Stimulated activated naive CD8-positive, alpha-beta T cell treated with anti-CD3 and anti-CD28 coated beads, Interleukin-15, Interleukin-2, amounts not matched to agents 100 ng/mL and 50 ng/mL, for 24 hours (primary cell): Measurements from ENCODE around the gene GZMA.
"Not testable (repeated sequence)": the region's sequence is repeated elsewhere in the genome, so short reads cannot be mapped to it uniquely, and the experiment has no call there.

Source experiments
- H3K27ac Mint-ChIP-seq: one replicate; pipeline ENCODE4 v1.8.0; 2021; ENCODE audit warnings: mild to moderate bottlenecking, mixed read lengths
- H3K27me3 Mint-ChIP-seq: one replicate; pipeline ENCODE4 v1.8.0; 2021; ENCODE audit warnings: mixed read lengths
- H3K36me3 Mint-ChIP-seq: one replicate; pipeline ENCODE4 v1.8.0; 2021; ENCODE audit warnings: low read depth, mixed read lengths
- H3K4me1 Mint-ChIP-seq: one replicate; pipeline ENCODE4 v1.8.0; 2021; ENCODE audit warnings: low read depth, mixed read lengths
- H3K4me3 Mint-ChIP-seq: one replicate; pipeline ENCODE4 v1.8.0; 2021; ENCODE audit warnings: mild to moderate bottlenecking, mixed read lengths
- H3K9me3 Mint-ChIP-seq: one replicate; pipeline ENCODE4 v1.8.0; 2021; ENCODE audit warnings: mixed read lengths

Gene GZMA

DNA sequence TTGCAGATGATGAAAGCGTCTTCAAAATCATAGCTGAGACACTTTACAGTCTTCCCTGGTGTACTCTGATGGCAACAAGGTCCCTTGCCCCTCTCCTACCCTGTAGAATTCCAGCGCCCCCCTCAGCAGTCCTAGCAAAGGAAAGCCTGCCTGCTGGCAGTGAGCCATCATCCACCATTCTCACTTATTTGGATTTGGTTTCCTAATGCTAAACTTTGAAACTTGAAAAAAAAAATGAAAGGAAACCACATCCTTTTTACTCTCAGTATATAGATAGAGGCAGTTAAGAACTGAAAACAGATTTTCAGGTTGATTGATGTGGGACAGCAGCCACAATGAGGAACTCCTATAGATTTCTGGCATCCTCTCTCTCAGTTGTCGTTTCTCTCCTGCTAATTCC, at the start of gene GZMA:
Gene GZMA, plus strand, starts transcription at position 299 of the 400 bp plus-strand sequence. Its CDS starts 37 bp downstream, at position 336.
- Mint-ChIP-seq H3K27me3 (peaks cover 5% of the 10 kb centered on the region), H3K4me3 (peak within 1 kb of the TSS; percentile 79), H3K27ac (peak within 1 kb of the TSS; percentile 61), H3K9me3 (peaks cover 19% of the 10 kb centered on the region), H3K36me3 (peaks cover 23% of the 10 kb centered on the region), H3K4me1 (peaks cover 72% of the 10 kb centered on the region)

DNA sequence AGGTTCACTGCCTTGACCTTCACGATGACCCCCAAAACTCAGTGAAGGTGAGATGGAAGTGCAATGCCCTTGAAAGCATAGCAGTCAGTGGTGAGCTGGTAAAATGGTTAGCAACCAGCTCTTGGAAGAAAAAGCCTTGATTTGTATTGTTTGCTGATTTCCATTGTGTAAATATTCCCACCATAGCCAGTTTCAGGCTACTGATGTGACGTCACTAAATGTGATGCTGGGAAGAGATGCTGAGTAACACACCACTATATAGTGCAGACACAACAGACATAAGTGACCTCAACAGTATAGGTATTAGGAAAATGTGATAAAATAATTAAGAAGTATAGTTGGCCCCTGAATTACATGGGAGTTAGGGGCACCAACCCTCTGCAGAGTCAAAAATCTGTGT, 47.3 kb upstream of the GZMA start:
- Mint-ChIP-seq H3K9me3 (peaks cover 16% of the 10 kb centered on the region), H3K27me3 (no peaks in the 10 kb centered on the region), H3K36me3 (peaks cover 10% of the 10 kb centered on the region), H3K27ac (no peak overlapping the region), H3K4me3 (no peak overlapping the region), H3K4me1 (no peaks in the 10 kb centered on the region)

DNA sequence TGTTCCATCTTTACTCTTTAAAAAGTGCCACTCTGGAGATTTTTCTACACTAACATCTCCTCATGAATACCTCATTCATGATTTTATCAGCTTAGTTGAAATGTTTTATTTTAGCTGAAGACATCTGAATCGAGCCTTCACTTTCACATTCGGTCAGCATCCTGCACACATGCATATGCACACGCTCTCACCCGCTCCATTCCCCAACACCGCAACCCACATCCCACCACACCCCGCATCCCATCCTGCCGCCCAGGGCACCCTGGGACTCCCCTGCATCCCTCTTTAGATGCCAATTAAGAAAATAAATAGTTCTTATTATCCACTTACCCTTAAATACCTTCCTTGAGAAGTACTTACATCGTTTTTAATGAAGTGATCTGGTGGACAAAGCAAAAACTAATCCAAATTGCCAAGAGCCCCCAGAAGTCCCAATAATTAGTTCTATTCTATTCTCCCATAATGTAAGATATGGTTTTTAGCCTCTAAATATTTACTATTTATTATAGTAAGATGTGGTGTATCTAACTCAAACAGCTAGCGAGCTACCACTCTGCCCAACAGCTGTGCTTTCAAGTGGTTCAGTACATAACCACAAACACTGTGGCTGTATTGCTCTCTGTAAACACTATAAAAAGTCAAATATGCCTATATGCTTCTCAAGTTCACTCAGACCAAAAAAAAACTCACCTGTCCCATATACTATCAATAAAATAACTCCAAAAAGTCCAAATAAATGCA, 40.2 kb upstream of the GZMA start:
- H3K27ac Mint-ChIP-seq = peak overlapping the region; percentile 86
- no peaks in the 10 kb centered on the region for H3K27me3 Mint-ChIP-seq
- H3K4me3 Mint-ChIP-seq = peak overlapping the region; percentile 77
- peaks cover 6% of the 10 kb centered on the region for H3K9me3 Mint-ChIP-seq
- no peaks in the 10 kb centered on the region for H3K36me3 Mint-ChIP-seq
- peaks cover 61% of the 10 kb centered on the region for H3K4me1 Mint-ChIP-seq

DNA sequence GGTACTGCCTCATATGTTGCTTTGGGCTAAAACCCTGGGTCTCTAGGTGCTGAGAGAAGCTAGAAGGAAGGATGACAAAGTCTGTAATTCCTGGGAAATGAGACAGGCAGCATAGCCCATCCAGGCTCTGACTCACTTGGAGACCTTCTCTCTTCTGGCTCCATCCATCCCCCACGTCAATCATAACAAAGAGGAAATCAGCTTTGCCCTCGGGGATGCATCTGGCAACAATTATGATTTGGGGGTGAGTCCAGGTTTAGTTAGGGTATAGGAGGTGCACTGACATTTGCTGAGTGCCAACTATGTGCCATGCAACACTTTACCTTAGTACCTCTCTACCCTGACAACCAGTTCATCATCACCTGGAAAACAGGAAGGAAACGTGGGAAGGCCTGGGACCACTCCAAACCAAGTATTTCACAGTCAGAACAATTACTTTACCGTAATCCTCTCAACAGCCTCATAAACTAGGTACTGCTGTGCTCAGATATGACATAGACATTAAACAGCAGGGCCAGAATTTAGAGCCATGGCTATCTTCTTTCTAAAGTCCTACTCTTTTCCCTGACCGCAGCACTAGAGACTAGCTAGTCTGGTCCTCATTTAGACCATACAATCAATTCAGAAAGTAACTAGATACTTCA, 39.1 kb upstream of the GZMA start:
- Mint-ChIP-seq H3K27ac (no peak overlapping the region), H3K4me1 (peaks cover 63% of the 10 kb centered on the region), H3K36me3 (no peaks in the 10 kb centered on the region), H3K27me3 (no peaks in the 10 kb centered on the region), H3K4me3 (no peak overlapping the region), H3K9me3 (peaks cover 6% of the 10 kb centered on the region)

DNA sequence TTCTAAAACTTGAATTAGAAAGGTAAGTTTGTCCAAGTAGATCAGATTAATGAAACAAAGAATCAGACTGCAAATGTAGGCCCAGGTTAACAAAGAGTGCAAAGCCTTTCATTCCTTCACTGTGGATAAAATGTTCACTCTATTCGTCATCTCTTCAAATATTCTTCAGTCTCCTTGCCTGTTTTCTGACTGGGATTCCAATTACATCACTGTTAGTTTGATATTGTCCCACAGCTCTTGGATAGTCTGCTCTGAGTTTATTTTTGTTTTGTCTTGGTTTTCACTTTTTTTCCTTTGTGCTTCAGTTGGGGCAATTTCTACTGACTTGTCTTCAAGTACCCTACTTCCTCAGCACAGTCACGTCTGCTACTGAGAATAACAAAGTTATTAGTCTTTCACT, 38.5 kb upstream of the GZMA start:
- H3K27ac Mint-ChIP-seq = no peak overlapping the region
- peaks cover 6% of the 10 kb centered on the region for H3K9me3 Mint-ChIP-seq
- peaks cover 63% of the 10 kb centered on the region for H3K4me1 Mint-ChIP-seq
- no peaks in the 10 kb centered on the region for H3K36me3 Mint-ChIP-seq
- no peaks in the 10 kb centered on the region for H3K27me3 Mint-ChIP-seq
- H3K4me3 Mint-ChIP-seq = no peak overlapping the region

DNA sequence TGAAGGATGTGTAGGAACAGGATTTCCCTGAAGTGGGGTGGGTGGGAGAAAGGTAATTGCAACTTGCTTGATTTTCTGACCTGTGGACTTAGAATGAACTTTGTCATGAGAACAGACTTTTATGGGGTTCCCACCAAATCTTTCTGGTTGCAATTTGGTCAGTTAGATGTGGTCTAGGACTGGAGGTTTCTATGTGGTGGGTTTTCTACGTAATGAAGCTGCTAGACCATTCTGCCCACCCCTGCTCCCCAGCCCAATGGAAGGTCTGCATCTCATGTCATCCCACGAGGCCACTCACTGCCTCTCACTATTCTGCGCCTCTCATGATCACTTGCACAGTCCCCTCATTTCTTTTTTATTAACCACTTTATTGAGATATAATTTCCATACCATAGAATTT, 37.9 kb upstream of the GZMA start:
- Mint-ChIP-seq H3K36me3 (no peaks in the 10 kb centered on the region), H3K4me3 (no peak overlapping the region), H3K9me3 (peaks cover 6% of the 10 kb centered on the region), H3K27ac (no peak overlapping the region), H3K27me3 (no peaks in the 10 kb centered on the region), H3K4me1 (peaks cover 63% of the 10 kb centered on the region)

DNA sequence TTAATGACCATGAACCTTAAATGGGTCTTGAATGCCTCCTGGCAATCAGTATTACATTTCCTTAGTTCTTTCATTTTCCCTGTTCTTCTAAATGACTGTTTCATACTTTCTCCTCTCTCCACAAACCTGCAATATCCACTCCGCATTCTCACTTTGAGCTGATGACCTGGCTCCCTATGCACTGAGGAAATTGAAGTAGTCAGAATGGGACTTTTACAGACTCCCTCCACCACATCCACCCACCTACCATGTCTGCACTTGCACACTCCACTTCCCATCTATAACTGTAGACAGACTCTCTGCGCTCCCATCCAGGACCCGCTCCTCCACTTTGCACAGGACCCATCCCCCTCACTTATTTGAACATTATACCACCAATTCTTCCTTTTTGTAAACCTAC, 36.2 kb upstream of the GZMA start:
- Mint-ChIP-seq H3K4me3 (no peak overlapping the region), H3K36me3 (no peaks in the 10 kb centered on the region), H3K27me3 (no peaks in the 10 kb centered on the region), H3K4me1 (peaks cover 69% of the 10 kb centered on the region), H3K27ac (no peak overlapping the region), H3K9me3 (no peaks in the 10 kb centered on the region)

DNA sequence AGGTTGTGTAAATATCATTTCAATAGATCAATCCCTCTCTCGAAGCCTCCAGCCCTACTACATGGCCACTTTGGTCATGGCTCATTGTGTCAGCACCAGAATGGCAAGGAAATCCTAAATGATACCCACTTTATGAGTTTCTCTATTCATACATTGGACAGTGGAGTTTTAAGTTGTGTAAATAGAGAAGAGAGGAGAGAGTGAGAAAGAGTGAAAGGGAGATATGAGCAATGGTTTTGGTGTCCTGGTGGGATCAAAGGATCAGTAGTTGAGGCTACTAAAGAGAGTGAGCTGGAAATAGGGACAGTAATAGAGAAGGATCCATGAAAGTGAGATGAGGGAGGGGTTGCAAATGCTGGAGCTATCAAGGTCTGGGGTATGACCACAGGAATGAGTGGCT, 31.5 kb upstream of the GZMA start:
- peaks cover 60% of the 10 kb centered on the region for H3K4me1 Mint-ChIP-seq

DNA sequence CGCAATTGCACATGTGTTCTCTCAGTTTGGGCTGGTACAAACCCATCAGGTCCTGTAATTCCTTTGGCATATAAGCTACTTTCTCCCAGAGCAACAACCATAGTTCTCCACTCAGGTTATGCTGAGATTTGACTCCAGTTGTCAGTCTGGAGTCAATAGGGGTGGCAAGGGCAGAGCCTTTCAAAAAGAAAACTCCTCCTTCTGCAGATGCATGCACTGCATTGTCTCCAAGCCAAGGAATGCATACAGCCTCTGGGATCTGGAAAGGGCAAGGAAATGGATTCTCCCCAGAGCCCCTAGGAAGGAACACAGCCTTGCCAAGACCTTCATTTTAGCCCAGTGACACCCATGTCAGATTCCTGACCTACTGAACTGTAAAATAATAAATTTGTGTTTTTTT, 31.0 kb upstream of the GZMA start:
- H3K4me1 Mint-ChIP-seq = peaks cover 56% of the 10 kb centered on the region

More for the DNA sequence above, 31.5 kb upstream of the GZMA start:
- no peak overlapping the region for H3K27ac Mint-ChIP-seq
- H3K4me3 Mint-ChIP-seq = no peak overlapping the region
- no peaks in the 10 kb centered on the region for H3K36me3 Mint-ChIP-seq
- H3K9me3 Mint-ChIP-seq = no peaks in the 10 kb centered on the region
- H3K27me3 Mint-ChIP-seq = no peaks in the 10 kb centered on the region

DNA sequence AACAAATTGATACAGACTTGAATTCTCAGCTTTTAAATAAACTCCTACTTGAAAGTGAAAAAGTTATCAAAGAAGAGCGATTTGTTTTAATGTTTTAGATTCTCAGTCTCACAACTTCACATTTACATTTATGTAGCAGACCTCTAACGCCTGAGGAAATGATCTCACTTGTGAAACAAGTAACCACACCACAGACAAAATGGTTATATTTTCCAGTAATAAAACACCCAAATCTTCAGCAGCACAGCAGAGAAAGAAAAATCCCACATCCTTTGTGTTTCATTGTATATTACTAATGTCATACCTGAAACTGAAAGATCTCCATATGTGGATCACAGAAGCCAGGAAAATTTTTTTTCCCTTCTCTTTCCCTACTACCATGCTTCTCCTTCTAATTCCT, 29.8 kb upstream of the GZMA start:
- no peaks in the 10 kb centered on the region for H3K36me3 Mint-ChIP-seq
- peak overlapping the region; percentile 71 for H3K4me3 Mint-ChIP-seq
- no peaks in the 10 kb centered on the region for H3K9me3 Mint-ChIP-seq
- peak overlapping the region; percentile 83 for H3K27ac Mint-ChIP-seq
- no peaks in the 10 kb centered on the region for H3K27me3 Mint-ChIP-seq
- H3K4me1 Mint-ChIP-seq = peaks cover 45% of the 10 kb centered on the region

More for the DNA sequence above, 31.0 kb upstream of the GZMA start:
- Mint-ChIP-seq H3K4me3 (no peak overlapping the region), H3K27me3 (no peaks in the 10 kb centered on the region), H3K36me3 (no peaks in the 10 kb centered on the region), H3K27ac (no peak overlapping the region), H3K9me3 (no peaks in the 10 kb centered on the region)

DNA sequence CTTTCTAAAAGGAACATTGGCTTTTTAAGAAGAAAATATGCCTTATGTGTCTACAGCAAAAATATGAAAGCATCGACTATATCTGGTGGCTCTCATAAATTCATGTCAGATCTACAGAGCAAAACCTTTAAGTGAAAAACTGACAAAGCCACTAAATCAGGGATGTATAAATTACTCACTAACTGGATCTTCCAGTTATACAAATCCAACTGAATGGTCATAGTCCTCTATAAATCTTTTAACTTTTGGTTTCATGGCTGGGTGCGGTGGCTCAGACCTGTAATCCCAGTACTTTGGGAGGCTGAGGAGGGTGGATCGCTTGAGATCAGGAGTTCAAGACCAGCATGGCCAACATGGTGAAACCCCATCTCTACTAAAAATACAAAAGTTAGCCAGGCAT, 29.2 kb upstream of the GZMA start:
- no peaks in the 10 kb centered on the region for H3K27me3 Mint-ChIP-seq
- peak overlapping the region; percentile 83 for H3K27ac Mint-ChIP-seq
- no peaks in the 10 kb centered on the region for H3K9me3 Mint-ChIP-seq
- H3K4me1 Mint-ChIP-seq = peaks cover 45% of the 10 kb centered on the region
- H3K36me3 Mint-ChIP-seq = no peaks in the 10 kb centered on the region
- peak overlapping the region; percentile 71 for H3K4me3 Mint-ChIP-seq

DNA sequence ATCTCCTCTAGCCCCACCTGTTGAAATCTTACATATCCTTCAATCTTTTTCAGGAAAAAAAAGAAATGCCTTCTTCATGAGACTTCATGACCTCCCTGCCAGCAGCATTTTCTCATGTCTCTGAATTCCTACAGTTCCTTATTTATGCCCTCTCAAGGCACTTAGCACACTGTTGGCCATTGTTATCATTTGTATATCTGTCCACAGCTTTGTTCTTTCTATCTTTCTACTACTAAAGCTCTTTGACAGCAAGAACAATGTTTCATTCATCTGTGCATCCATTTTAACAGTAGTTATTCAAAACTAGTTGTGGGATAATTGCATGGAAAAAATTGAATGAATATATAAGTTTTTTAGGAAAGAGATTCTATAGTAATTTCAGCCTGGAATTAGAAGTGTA, 20.9 kb upstream of the GZMA start:
- H3K4me3 Mint-ChIP-seq = no peak overlapping the region
- peaks cover 4% of the 10 kb centered on the region for H3K4me1 Mint-ChIP-seq
- peaks cover 5% of the 10 kb centered on the region for H3K36me3 Mint-ChIP-seq
- H3K9me3 Mint-ChIP-seq = peaks cover 12% of the 10 kb centered on the region
- H3K27ac Mint-ChIP-seq = no peak overlapping the region
- no peaks in the 10 kb centered on the region for H3K27me3 Mint-ChIP-seq

DNA sequence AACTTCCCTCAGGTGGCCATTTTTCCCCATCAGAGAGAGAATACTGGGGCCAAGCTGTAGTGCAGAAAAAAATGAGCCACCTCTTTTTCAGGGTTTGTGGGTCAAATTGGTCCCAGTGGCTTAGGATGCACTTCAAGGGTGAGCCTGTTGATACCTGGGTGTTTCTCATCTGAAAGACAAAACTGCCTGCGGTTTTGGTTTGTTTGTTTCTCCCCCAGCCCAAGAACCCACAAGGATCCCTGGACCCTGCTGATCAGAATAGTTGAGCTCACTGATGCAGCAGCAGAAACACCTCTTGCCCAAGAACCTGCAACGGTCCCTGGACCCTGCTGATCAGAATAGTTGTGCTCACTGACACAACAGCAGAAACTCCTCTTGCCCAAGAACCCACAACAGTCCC, 13.1 kb upstream of the GZMA start:
- H3K9me3 Mint-ChIP-seq = not testable (repeated sequence)

DNA sequence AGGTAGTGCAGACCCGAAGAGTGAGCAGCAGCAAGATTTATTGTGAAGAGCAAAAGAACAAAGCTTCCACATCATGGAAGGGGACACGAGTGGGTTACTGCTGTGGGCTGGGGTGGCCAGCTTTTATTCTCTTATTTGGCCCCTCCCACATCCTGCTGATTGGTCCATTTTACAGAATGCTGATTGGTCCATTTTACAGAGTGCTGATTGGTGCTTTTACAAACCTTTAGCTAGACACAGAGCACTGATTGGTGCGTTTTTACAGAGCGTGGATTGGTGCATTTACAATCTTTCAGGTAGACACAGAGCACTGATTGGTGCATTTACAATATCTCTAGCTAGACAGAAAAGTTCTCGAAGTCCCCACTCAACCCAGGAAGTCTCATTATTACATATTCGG, 11.4 kb upstream of the GZMA start:
- H3K27ac Mint-ChIP-seq, H3K4me3 Mint-ChIP-seq, H3K36me3 Mint-ChIP-seq, H3K9me3 Mint-ChIP-seq, H3K27me3 Mint-ChIP-seq: not testable (repeated sequence)
- H3K4me1 Mint-ChIP-seq = peaks cover 34% of the 10 kb centered on the region

More for the DNA sequence above, 13.1 kb upstream of the GZMA start:
- not testable (repeated sequence) for H3K4me3 Mint-ChIP-seq, H3K27ac Mint-ChIP-seq, H3K27me3 Mint-ChIP-seq, H3K36me3 Mint-ChIP-seq
- H3K4me1 Mint-ChIP-seq = peaks cover 18% of the 10 kb centered on the region

DNA sequence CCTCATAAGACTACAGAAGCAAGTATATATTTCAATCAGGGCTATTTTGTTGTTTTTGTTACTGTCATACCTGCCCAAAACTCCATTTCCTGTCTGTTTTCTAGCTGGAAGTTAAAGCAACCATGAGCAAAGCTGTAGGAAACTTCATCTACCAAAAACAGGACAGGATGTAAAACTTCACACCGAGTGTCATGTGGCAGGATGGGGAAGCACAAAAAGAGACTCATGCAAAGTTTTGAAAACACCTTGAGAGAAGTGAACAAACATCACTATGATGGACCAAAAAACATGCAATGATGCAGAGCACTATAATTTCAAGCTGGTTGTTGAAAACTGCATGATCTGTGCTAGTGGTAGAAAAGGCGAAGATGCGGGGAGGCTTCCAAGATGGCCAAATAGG, 6.3 kb upstream of the GZMA start:
- H3K36me3 Mint-ChIP-seq = peaks cover 20% of the 10 kb centered on the region
- H3K27me3 Mint-ChIP-seq = no peaks in the 10 kb centered on the region
- peaks cover 79% of the 10 kb centered on the region for H3K4me1 Mint-ChIP-seq
- H3K9me3 Mint-ChIP-seq = peaks cover 23% of the 10 kb centered on the region
- H3K27ac Mint-ChIP-seq = peak overlapping the region; percentile 28
- no peak overlapping the region for H3K4me3 Mint-ChIP-seq

DNA sequence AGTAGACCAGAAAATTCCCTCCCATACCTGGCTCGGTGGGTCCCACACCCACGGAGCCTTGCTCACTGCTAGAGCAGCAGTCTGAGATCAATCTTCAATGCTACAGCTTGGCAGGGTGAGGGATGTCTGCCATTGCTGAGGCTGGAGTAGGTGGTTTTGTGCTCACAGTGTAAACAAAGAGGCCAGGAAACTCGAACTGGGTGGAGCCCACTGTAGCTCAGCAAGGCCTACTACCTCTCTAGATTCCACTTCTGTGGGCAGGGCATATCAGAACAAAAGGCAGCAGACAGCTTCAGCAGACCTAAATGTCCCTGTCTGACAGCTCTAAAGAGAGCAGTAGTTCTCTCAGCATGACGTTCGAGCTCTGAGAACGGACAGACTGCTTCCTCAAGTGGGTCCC, 5.6 kb upstream of the GZMA start:
- Mint-ChIP-seq H3K4me1 (peaks cover 85% of the 10 kb centered on the region), H3K27ac (peak overlapping the region; percentile 39), H3K9me3 (peaks cover 23% of the 10 kb centered on the region), H3K4me3 (no peak overlapping the region), H3K36me3 (peaks cover 20% of the 10 kb centered on the region), H3K27me3 (no peaks in the 10 kb centered on the region)
